GM21786 (cell line): ENCODE results near the gene C2CD3.

ENCODE experiments used
- ATAC-seq: cut with Tn5 transposase; IDR thresholded peaks from one replicate; pipeline ENCODE4 v1.9.1; 2021; ENCODE audit not compliant: unreplicated experiment

C2CD3 gene

DNA sequence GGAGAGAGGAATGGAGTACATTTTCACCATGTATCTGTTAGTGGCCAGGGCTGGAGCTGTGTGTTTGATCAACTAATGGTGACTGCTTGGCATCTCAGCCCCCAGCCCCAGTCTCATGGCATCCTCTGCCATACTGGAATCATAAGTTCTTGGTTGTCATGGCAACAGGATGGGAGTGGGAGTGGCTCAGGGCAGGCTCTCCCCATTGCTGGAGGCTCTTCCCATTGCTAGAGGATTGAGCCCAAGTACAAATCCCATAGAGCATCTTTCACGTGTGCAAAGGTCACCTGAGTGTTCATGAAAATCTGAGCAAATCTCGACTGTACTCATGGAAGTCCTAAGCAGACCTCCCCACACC is 205.1 kb downstream of the C2CD3 start:
- no peak for ATAC-seq

- no peak for ATAC-seq
These were observed 205.6 kb downstream of the C2CD3 start for GRCh38 chr11:73965076-73965763.

DNA sequence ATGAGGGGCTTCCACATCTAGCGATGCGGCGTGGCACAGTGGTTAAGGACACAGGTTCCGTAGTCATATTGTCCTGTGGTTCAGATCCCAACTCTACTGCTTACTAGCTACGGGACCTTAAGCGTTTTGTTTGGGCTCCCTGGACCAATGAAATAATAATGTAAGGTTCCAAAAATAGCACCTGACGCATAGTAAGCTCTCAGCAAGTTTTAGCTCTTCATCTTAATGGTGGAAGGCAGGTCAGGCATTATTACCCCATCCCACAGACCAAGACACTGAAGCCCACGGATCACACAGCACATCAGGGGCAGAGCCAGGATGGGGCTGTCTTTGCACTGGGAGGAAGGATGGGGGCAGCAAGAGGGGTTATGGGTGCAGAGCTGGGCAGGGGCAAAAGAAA is 206.9 kb downstream of the C2CD3 start:
- no peak for ATAC-seq
